ENCODE results near the gene RCAN2.

The RCAN2 gene

DNA sequence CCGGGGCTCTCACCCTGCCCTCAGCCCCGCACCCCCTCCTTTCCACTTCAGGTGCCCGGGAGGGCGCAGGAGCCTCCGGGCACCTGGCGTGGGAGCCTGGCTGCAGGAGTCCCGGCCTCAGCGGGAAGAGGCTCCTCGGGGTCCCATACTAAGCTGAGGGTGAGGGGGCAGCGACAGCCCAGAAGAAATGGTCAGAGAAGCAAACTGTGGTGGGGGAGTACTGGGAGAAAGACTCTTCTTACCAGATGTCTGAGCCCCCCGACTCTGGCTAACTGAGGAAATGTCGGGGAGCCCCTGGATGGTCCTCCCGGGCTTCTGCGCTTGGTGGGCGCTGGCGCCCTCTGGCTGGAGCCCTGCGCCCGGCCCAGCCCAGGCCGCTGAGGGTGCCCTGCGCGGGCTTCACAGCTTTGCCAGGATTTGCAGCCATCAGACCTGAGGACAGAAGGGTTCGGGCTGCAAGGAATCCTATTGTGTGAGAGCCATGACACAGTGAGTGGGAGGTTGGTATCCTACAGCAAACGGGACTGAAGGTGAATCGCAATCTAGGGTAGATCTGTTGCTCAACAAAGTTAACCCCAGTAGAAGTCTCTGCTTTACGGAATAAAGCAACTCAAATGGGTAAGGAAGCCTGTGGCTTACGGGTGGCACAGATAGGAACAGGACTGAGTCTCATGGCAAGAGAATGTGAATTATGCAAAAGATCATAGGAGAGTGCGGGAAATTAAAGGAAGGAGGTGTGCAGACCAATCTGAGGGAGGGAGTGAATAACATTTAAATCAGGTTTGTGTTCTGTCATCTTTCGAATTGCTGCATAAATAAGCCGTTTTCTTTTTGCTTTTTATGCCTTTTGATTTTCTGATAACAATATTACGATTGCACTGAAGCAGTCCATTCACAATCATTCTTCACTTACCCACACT lies 639 bp upstream of the RCAN2 start:
- DNase-seq, result peak; percentile 56

DNA sequence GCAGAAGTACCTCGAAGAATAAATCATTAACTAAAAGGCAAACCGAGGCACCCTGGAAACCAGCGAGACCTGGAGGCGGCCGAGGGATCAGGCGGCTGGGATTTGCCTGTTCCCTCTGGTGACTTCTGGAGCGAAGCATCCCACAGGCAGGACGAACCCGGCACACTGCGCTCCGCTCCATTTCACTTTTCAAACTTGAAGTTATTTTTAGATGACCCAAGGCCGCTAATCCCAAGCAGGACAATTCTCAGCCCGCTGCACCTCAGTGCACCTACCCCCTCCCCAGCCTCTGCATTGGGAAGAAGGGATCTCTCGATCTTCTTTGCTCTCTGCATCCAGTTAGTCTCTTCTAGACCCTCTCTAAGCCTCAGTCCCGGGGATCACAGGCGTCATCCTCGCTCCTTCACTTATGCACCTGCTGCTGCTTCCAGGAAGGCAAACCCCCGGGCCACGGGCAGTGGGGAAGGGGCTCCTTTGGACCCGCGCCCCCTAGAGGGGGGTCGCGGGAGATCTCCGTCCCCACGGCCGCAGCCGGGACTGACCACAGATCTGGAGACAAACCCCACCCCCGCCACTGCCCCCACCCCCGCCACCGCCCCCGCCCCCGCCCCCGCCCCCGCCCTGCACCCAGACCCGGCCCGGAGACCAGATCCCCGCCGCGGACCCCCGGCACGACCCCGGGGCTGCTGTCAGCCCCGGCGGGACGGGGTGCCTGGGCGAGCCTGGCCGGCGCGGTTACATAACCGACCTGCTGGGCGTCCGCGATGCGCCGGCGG lies 636 bp downstream of the RCAN2 start:
- DNase-seq, result no peak

GRCh38 chr6:46486181-46486580 lies 5.1 kb downstream of the RCAN2 start:
- DNase-seq, result no peak

DNA sequence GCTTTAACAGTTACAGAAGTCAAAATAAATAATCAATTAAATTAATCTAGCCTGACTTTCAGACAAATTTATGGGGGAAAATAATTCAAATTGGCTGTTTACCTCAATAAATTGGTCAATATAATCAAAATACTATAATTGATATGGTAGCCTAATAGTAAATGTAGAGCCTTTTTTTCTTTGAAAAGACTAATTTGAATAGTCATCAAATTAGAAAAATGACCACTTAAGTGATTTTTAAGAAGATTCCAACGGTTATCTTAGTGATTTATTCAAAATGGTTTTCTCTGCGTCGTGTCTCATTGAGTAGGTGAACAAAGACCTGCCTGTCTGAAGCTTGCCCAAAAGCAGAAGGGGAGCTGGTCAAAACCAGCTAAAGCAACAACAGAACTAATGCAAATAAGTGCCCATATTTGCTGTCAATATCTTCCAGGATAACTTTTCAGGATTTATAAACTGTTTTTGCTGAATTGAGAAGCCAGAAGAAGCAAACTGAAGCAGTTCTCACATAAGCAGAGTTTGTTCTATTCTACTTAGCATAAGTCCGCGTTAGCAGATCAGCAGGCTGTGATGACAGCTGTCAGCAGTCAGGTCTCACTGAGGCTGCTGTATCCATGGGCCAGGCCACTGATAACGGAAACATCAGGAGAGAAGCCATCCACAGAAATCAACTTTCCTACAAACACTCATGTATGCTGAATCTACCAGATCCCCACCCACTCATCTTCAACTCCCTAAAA lies 7.0 kb downstream of the RCAN2 start:
- no peak for DNase-seq

GRCh38 chr6:46476301-46476700 lies 14.9 kb downstream of the RCAN2 start:
- DNase-seq, result no peak

DNA sequence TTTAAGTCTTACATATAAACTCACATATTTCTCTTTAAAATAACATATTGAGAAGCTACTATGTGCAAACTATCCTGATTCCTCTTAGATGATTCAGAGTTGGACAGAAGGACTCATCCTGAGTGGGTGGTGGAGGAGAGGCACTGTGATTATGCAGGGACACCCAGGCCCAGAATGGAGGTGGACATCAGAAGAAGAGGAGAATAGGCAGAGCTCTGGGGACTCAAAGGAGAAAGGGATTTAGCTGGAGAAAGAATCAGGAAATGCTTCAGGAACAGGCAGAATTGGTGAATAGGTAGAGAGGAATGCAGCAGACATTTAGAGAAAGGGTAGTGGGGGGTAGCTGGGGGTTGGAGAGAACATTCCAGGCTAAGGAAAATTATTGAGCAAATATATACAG lies 17.4 kb downstream of the RCAN2 start:
- DNase-seq, result no peak

DNA sequence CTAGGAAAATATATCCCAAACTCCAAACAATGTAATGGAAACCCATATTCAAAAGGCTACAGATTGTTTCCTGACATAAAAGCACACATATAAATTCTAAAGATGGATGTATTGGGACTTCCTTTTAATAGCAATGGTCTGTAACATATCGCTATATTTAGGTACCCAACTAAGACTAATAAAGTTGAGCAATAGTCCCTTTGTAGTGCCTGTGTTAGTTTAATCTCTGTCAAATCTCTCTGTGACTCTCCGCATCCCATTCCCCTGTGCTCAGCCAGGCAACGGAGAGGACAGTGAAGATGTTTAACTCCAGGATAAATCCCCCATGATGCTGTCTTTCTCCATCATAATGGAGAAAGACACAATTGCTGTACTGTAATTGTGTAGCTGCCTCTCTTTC lies 19.0 kb downstream of the RCAN2 start:
- DNase-seq, result no peak

- no peak for DNase-seq
Observed at GRCh38 chr6:46469021-46469420, 22.2 kb downstream of the RCAN2 start.

GRCh38 chr6:46468403-46469010 lies 22.7 kb downstream of the RCAN2 start:
- no peak for DNase-seq

DNA sequence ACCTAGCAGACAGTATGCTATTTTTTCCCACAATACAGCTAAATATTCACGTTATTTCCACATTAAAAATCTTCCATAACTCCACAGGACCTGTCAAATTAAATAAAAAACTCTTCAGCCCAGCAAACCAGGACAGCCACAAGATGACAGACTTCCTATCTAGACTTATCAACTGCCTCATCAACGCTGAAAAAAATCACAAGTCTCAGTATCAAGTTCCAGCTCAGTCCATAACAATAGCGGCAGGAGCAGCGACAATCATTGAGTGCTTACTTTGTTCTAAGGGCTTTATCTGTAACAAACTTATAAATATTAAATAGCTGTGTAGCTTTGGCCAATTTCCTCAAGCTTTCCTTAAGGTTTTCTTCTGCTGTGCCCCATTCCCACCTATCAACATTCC lies 24.7 kb downstream of the RCAN2 start:
- DNase-seq, result no peak

GRCh38 chr6:46465294-46466165 lies 25.7 kb downstream of the RCAN2 start:
- DNase-seq, result no peak

GRCh38 chr6:46456297-46456696 lies 35.0 kb downstream of the RCAN2 start:
- no peak for DNase-seq

GRCh38 chr6:46454691-46455090 lies 36.6 kb downstream of the RCAN2 start:
- DNase-seq, result no peak

- DNase-seq, result no peak
Observed at GRCh38 chr6:46453741-46454316, 37.4 kb downstream of the RCAN2 start.

- DNase-seq, result no peak
Observed at GRCh38 chr6:46453216-46453615, 38.0 kb downstream of the RCAN2 start.

- no peak for DNase-seq
Observed at GRCh38 chr6:46452312-46452917, 38.8 kb downstream of the RCAN2 start.

GRCh38 chr6:46451343-46451742 lies 39.9 kb downstream of the RCAN2 start:
- no peak for DNase-seq

GRCh38 chr6:46444772-46445454 lies 46.3 kb downstream of the RCAN2 start:
- DNase-seq, result no peak

DNA sequence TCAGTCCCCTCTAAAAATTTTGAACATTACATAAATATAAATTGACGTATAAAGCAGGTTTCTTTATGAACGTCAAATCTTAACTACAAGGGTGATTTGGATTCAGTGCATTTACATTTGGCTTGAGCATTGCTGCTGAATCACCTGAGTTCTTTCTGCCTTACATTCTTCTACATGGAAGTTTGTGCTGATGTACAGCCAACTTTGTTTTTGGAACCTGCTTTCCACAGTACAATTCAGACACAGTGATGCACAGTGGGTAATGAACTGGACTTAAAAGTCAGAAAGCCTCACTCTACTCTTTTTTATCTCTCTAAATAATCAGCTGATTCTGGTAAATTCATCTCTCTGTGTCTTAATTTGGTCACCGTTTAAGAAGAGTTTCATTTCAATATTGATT lies 47.6 kb downstream of the RCAN2 start:
- no peak for DNase-seq

DNA sequence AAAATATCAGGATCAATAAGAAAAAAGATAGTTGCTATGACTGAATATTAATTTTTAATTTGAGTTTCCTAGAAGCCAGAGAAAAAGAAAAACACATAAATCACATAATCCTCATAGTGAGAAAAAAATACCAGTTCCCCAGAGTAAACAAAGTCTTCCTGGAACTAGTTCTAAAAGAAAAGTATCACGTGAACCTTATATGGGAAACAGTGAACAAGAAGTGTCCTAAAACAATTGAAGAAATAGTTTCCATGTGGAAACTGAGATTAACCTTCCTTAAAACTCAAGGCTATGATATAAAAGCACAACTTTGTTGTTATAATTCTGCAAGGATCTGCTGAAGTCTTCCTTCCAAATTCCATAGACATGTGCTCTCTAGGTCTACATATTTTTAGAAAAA lies 50.6 kb downstream of the RCAN2 start:
- no peak for DNase-seq

Measured in right forelimb (tissue), 1 donor.